HUES6 (cell line): ENCODE results near the gene ZBTB43.
"Not testable (repeated sequence)": the region's sequence is repeated elsewhere in the genome, so short reads cannot be mapped to it uniquely, and the experiment has no call there.

Experiments used
- H3K27ac ChIP-seq: 2 replicates; pipeline ENCODE4 v1.7.0; 2013; ENCODE audit warnings: low read depth, mild to moderate bottlenecking, low read length, inconsistent platforms
- H3K27me3 ChIP-seq: 2 replicates; pipeline ENCODE4 v1.6.1; 2013; ENCODE audit warnings: low read length; ENCODE audit not compliant: control insufficient read depth, insufficient read depth
- H3K36me3 ChIP-seq: 2 replicates; pipeline ENCODE4 v1.6.1; 2013; ENCODE audit warnings: low read length; ENCODE audit not compliant: control insufficient read depth, insufficient read depth
- H3K4me1 ChIP-seq: 2 replicates; pipeline ENCODE4 v1.6.1; 2013; ENCODE audit warnings: low read length; ENCODE audit not compliant: control insufficient read depth, insufficient read depth
- H3K4me3 ChIP-seq: 2 replicates; pipeline ENCODE4 v1.5.1; 2013; ENCODE audit warnings: low read depth, low read length
- H3K9ac ChIP-seq: one replicate; pipeline ENCODE4 v1.6.1; 2013; ENCODE audit warnings: mild to moderate bottlenecking, low read length
- H3K9me3 ChIP-seq: 2 replicates; pipeline ENCODE4 v1.6.1; 2013; ENCODE audit warnings: low read depth, low read length; ENCODE audit not compliant: control insufficient read depth, insufficient read depth

Gene ZBTB43

GRCh38 chr9:126809068-126809467 is 4.2 kb downstream of the ZBTB43 start:
- H3K9ac ChIP-seq: no peak overlapping the region
- no peak overlapping the region for H3K27ac ChIP-seq
- H3K4me3 ChIP-seq: no peak overlapping the region
- H3K4me1 ChIP-seq: peaks cover 8% of the 10 kb centered on the region
- H3K9me3 ChIP-seq: peaks cover 2% of the 10 kb centered on the region; the same call in 1 of the 2 replicates
- peaks cover 26% of the 10 kb centered on the region for H3K36me3 ChIP-seq
- H3K27me3 ChIP-seq: no peaks in the 10 kb centered on the region

- not testable (repeated sequence) for H3K27me3 ChIP-seq, H3K9ac ChIP-seq, H3K9me3 ChIP-seq, H3K27ac ChIP-seq, H3K4me3 ChIP-seq, H3K4me1 ChIP-seq
- H3K36me3 ChIP-seq: peaks cover 31% of the 10 kb centered on the region
Measured at GRCh38 chr9:126810221-126810620, 5.4 kb downstream of the ZBTB43 start.

DNA sequence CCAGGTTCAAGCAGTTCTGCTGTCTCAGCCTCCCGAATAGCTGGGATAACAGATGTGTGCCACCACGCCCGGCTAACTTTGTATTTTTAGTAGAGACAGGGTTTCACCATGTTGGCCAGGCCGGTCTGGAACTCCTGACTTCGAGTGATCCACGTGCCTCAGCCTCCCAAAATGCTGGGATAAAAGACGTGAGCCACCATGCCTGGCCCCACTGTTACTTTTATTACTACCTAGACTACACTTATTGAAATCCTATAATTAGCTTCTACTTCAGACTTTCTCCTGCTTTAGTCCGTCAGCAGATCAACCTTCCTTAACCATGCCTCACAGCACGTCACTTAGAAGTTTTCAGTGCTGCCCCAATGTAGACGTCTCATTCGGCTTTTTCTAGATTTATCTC is 8.2 kb downstream of the ZBTB43 start:
- H3K27me3 ChIP-seq: no peaks in the 10 kb centered on the region
- no peak overlapping the region for H3K4me3 ChIP-seq
- H3K9me3 ChIP-seq: peaks cover 10% of the 10 kb centered on the region; the same call in 1 of the 2 replicates
- H3K4me1 ChIP-seq: no peaks in the 10 kb centered on the region
- no peak overlapping the region for H3K9ac ChIP-seq
- H3K36me3 ChIP-seq: peaks cover 35% of the 10 kb centered on the region
- no peak overlapping the region for H3K27ac ChIP-seq

DNA sequence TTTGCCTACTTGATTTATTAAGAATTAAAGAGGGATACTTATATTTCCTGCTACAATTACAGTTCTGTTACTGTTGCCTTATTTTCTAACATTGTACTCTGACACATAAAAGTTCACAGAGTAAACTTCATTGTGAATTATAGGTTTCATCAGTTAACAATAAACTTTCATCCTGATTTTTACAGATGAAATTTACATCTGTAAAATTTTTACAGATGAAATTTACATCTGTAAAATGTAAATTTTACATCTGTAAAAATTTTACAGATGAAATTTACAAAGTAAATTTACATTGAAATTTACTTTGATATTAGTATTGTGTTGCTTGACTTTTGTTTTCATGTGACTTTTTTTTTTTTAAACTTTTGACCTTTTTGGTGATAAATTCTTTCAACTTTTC is 9.3 kb downstream of the ZBTB43 start:
- Histone ChIP-seq H3K27ac (no peak overlapping the region), H3K27me3 (no peaks in the 10 kb centered on the region), H3K9ac (no peak overlapping the region), H3K4me3 (no peak overlapping the region), H3K36me3 (peaks cover 36% of the 10 kb centered on the region), H3K4me1 (no peaks in the 10 kb centered on the region), H3K9me3 (peaks cover 20% of the 10 kb centered on the region)

GRCh38 chr9:126817615-126818014 is 12.8 kb downstream of the ZBTB43 start:
- not testable (repeated sequence) for H3K27ac ChIP-seq, H3K4me3 ChIP-seq, H3K9ac ChIP-seq, H3K4me1 ChIP-seq, H3K27me3 ChIP-seq
- Histone ChIP-seq H3K9me3 (peaks cover 32% of the 10 kb centered on the region), H3K36me3 (peaks cover 34% of the 10 kb centered on the region)

DNA sequence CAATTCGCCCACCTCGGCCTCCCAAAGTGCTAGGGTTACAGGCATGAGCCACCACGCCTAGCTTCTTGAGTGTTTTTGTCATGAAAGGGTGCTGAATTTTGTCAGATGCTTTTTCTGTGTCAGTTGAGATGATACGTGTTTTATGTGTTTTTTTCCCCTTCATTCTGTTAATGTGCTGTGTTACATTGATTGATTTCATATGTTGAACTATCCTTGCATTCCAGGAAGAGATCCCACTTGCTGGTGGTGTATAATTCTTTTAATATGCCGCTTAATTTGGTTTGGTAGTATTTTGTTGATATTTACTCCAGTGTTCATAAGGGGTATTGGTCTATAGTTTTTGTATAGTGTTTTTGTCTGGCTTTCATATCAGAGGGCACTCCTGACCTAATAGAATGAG is 13.6 kb downstream of the ZBTB43 start:
- H3K36me3 ChIP-seq: peaks cover 32% of the 10 kb centered on the region
- H3K4me3 ChIP-seq: no peak overlapping the region
- no peak overlapping the region for H3K27ac ChIP-seq
- peaks cover 32% of the 10 kb centered on the region for H3K9me3 ChIP-seq
- H3K27me3 ChIP-seq: no peaks in the 10 kb centered on the region
- no peak overlapping the region for H3K9ac ChIP-seq
- no peaks in the 10 kb centered on the region for H3K4me1 ChIP-seq

DNA sequence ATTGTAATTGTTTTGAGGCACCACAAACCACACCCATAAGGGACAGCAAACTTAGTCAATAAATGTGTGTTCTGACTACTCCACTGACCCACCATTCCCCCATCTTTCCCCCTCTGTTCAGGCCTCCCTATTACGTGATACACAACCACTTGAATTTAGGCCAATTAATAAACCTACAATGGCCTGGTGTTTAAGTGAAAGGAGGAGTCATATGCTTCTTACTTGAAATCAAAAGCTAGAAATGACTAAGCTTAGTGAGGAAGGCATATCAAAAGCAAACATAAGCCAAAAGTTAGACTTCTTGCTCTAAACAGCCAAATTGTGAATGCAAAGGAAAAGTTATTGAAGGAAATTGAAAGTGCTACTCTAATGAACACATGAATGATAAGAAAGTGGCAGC is 14.6 kb downstream of the ZBTB43 start:
- peaks cover 28% of the 10 kb centered on the region for H3K36me3 ChIP-seq
- no peaks in the 10 kb centered on the region for H3K4me1 ChIP-seq
- no peaks in the 10 kb centered on the region for H3K27me3 ChIP-seq
- no peak overlapping the region for H3K27ac ChIP-seq
- no peak overlapping the region for H3K4me3 ChIP-seq
- H3K9ac ChIP-seq: no peak overlapping the region
- H3K9me3 ChIP-seq: peaks cover 29% of the 10 kb centered on the region

- H3K27me3 ChIP-seq: no peaks in the 10 kb centered on the region
- no peaks in the 10 kb centered on the region for H3K4me1 ChIP-seq
- H3K9me3 ChIP-seq: peaks cover 26% of the 10 kb centered on the region
- no peak overlapping the region for H3K27ac ChIP-seq
- no peak overlapping the region for H3K4me3 ChIP-seq
- H3K9ac ChIP-seq: no peak overlapping the region
- H3K36me3 ChIP-seq: peaks cover 20% of the 10 kb centered on the region
Measured at GRCh38 chr9:126822278-126822677, 17.4 kb downstream of the ZBTB43 start.

DNA sequence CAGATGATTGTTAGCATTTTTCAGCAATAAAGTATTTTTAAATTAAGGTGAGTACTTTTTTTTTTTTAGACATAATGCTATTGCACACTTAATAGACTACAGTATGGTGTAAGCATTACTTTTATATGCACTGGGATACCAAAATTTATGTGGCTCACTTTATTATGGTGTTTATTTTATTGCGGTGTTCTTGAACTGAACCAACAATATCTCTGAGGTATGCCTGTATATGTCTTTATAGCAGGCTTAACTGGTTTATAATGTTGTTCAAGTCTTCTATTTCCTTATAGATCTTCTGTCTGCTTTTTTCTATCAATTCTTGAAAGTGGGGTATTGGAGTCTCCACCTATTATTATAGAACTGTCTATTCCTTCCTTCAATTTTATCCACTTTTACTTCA is 18.0 kb downstream of the ZBTB43 start:
- H3K4me3 ChIP-seq: no peak overlapping the region
- H3K4me1 ChIP-seq: no peaks in the 10 kb centered on the region
- no peak overlapping the region for H3K9ac ChIP-seq
- H3K9me3 ChIP-seq: peaks cover 23% of the 10 kb centered on the region
- no peaks in the 10 kb centered on the region for H3K27me3 ChIP-seq
- H3K27ac ChIP-seq: no peak overlapping the region
- peaks cover 20% of the 10 kb centered on the region for H3K36me3 ChIP-seq

- H3K27me3 ChIP-seq, H3K27ac ChIP-seq, H3K9ac ChIP-seq, H3K4me3 ChIP-seq, H3K4me1 ChIP-seq: not testable (repeated sequence)
- Histone ChIP-seq H3K9me3 (peaks cover 12% of the 10 kb centered on the region), H3K36me3 (peaks cover 18% of the 10 kb centered on the region)
Measured at GRCh38 chr9:126824052-126824451, 19.2 kb downstream of the ZBTB43 start.

- Histone ChIP-seq H3K4me1 (no peaks in the 10 kb centered on the region), H3K4me3 (no peak overlapping the region), H3K9me3 (no peaks in the 10 kb centered on the region), H3K27me3 (no peaks in the 10 kb centered on the region), H3K36me3 (peaks cover 8% of the 10 kb centered on the region), H3K27ac (no peak overlapping the region), H3K9ac (no peak overlapping the region)
Measured at GRCh38 chr9:126827227-126827626, 22.4 kb downstream of the ZBTB43 start.

- Histone ChIP-seq H3K9me3 (no peaks in the 10 kb centered on the region), H3K36me3 (peaks cover 20% of the 10 kb centered on the region), H3K4me1 (no peaks in the 10 kb centered on the region), H3K4me3 (no peak overlapping the region), H3K27ac (no peak overlapping the region), H3K9ac (no peak overlapping the region), H3K27me3 (no peaks in the 10 kb centered on the region)
Measured at GRCh38 chr9:126829035-126829434, 24.2 kb downstream of the ZBTB43 start.
